ENCODE data around the gene POR.

The POR gene

DNA sequence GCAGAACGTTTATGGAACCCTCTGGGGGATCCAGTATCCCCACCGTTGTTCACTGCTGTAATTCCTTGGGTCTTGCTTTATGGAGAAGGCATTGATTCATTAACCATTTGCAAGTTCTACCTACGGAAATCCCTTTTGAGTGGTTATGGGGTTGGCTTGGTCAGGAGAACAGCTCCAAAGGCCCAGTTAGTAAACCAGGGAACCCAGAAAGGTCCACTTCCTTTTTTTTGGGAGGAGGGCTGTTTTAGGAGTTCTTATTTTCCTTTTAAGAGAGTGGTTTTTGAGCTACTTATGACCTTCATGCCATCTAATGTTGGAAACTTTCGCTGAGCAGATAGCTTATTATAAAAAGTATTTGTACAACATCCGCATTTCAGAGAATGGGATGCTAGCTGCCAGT lies 1.3 kb downstream of the POR start:
- TF ChIP-seq TARDBP (IDR thresholded peaks at IDR 0.05) (no peak), ZNF384 (IDR thresholded peaks at IDR 0.05) (no peak), SP1 (IDR thresholded peaks at IDR 0.05) (no peak), FOXM1 (IDR thresholded peaks at IDR 0.05; ENCODE audit: borderline replicate concordance) (no peak), FOXA1 (IDR thresholded peaks at IDR 0.05) (no peak), FOXK2 (IDR thresholded peaks at IDR 0.05) (no peak), HDGF (IDR thresholded peaks at IDR 0.05; ENCODE audit: borderline replicate concordance) (no peak), CTBP1 (IDR thresholded peaks at IDR 0.05; ENCODE audit: borderline replicate concordance) (no peak), SUZ12 (IDR thresholded peaks at IDR 0.05) (no peak), ELF4 (IDR thresholded peaks at IDR 0.05) (no peak), L3MBTL2 (conservative IDR thresholded peaks at IDR 0.05) (no peak), NFRKB (IDR thresholded peaks at IDR 0.05) (no peak), ARNT (IDR thresholded peaks at IDR 0.05) (no peak), LEF1 (IDR thresholded peaks at IDR 0.05; ENCODE audit: borderline replicate concordance) (no peak)
- TF ChIP-seq, protein P1, sequence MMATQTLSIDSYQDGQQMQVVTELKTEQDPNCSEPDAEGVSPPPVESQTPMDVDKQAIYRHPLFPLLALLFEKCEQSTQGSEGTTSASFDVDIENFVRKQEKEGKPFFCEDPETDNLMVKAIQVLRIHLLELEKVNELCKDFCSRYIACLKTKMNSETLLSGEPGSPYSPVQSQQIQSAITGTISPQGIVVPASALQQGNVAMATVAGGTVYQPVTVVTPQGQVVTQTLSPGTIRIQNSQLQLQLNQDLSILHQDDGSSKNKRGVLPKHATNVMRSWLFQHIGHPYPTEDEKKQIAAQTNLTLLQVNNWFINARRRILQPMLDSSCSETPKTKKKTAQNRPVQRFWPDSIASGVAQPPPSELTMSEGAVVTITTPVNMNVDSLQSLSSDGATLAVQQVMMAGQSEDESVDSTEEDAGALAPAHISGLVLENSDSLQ (IDR thresholded peaks at IDR 0.05), result no peak
- CTCF ChIA-PET, result no interaction called here
- POLR2A ChIA-PET, result interaction anchor here (0.8 to 2.8 kb wide), 5 partner anchors 10 to 88 kb away, joined by 3 to 8 read pairs (median 3); no protein-coding TSS in a partner anchor

DNA sequence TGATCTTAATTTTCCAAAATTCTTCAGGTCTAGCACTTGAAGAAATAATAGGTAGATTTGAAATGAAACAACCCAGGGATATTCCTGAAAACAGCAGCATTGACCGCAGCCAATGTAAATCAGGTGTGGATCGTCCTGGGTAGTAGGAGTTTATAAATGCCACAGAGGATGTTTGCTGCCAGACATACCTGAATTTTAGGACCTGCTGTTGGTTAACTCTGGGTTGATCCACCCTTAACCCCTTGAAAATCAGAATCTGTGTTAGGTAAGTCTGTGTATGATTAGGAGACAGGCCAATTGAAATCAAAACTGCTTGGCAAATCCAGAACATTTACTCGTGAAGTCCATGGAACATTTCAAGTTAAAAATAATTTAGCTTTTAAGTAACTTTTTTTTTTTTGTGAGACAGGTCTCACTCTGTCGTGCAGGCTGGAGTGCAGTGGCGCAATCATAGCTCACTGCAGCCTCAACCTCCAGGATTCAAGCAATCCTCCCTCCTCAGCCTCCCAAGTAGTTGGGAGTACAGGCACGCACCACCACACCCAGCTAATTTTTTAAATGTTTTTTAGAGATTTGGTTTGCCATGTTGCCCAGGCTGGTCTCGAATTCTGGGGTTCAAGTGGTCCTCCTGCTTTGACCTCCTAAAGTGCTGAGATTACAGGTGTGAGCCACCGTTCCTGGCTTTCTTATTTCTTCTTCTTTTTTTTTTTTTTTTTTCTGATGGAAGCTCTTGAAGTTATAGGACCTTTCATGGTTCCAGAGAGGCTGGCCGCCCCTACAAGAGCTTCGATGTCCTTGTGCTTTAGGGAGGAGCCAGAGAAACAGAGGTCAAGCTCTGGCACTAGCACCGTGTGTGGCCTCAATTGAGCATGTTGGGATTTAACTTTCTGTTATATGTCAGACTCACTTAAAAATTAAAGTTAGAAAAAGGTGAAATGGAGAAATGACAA lies 2.0 kb downstream of the POR start:
- TF ChIP-seq SP1 (IDR thresholded peaks at IDR 0.05) (no peak), NFRKB (IDR thresholded peaks at IDR 0.05) (no peak), ELF4 (IDR thresholded peaks at IDR 0.05) (no peak)
- TF ChIP-seq, protein P1 (IDR thresholded peaks at IDR 0.05), result no peak
- POLR2A ChIA-PET, result interaction anchor here (1.2 kb wide), 1 partner anchor 24 kb away, joined by 3 read pairs; no protein-coding TSS in a partner anchor
- no peak for DNase-seq (ENCODE audit: extremely low spot score)
- CTCF ChIA-PET, result no interaction called here

More for the DNA sequence above, 1.3 kb downstream of the POR start:
- no peak for DNase-seq (ENCODE audit: extremely low spot score)

DNA sequence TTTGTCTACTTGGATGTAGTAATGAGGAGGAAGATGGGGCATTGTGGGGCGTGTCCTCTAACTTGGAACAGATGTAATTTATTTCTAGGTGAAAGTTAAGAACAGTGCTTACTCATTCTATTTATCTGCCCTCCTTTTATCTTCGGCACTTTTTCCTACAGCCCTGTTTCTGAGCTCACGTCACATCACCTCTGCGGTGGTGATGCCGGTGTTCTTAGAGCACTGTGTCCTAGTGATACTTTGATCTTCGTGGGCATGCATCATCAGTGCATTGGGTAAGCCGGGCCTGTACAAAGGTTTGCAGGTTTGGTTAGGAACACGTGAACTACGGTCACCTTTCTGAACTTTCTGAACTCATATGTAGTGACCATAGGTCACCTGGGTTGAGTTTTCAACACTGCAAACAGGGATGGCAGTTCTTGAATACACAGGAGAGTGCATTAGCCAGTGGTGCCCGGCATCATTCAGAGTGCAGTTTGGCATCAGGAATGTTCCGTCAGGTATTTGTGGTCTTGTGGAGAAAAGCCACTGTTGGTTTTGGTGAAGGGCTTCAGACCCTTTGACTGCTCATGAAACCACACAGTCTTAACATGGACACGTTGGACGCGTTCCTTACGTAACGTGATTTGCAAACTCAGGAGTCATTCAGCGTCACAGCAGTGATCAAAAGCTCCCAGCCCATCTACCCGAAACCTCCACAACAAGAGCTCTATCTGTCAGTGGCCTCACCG lies 5.6 kb downstream of the POR start:
- CTCF ChIA-PET, result no interaction called here
- TF ChIP-seq FOXM1 (IDR thresholded peaks at IDR 0.05; ENCODE audit: borderline replicate concordance), result no peak
- TF ChIP-seq FOXK2 (IDR thresholded peaks at IDR 0.05), result no peak
- TF ChIP-seq ZNF384 (IDR thresholded peaks at IDR 0.05), result no peak
- TF ChIP-seq SUZ12 (IDR thresholded peaks at IDR 0.05), result no peak
- no peak for TF ChIP-seq SP1 (IDR thresholded peaks at IDR 0.05)
- no peak for TF ChIP-seq BHLHE40 (IDR thresholded peaks at IDR 0.05; ENCODE audit: borderline replicate concordance)
- no peak for TF ChIP-seq TARDBP (IDR thresholded peaks at IDR 0.05)
- no peak for TF ChIP-seq LEF1 (IDR thresholded peaks at IDR 0.05; ENCODE audit: borderline replicate concordance)
- TF ChIP-seq HDGF (IDR thresholded peaks at IDR 0.05; ENCODE audit: borderline replicate concordance), result no peak
- no peak for TF ChIP-seq ARNT (IDR thresholded peaks at IDR 0.05)
- TF ChIP-seq, protein P1 (IDR thresholded peaks at IDR 0.05), result no peak
- TF ChIP-seq FOXA1 (IDR thresholded peaks at IDR 0.05), result no peak
- TF ChIP-seq NFRKB (IDR thresholded peaks at IDR 0.05), result no peak
- no peak for TF ChIP-seq L3MBTL2 (conservative IDR thresholded peaks at IDR 0.05)
- TF ChIP-seq ELF4 (IDR thresholded peaks at IDR 0.05), result no peak
- no peak for DNase-seq (ENCODE audit: extremely low spot score)
- POLR2A ChIA-PET, result no interaction called here

DNA sequence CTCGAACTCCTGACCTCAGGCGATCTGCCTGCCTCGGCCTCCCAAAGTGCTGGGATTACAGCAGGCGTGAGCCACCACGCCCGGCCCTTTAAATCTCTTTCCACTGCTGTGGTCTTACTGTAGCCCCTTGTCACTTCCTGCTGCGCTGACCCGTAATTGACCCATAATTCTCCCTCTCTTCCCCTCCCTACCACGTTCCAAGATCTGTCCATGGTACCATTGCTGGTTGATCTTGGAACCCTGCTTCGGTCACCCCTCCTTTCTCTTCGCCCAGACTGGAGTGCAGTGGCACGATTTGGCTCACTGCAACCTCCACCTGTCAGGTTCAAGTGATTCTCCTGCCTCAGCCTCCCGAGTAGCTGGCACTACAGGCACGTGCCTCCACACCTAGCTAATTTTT lies 6.5 kb downstream of the POR start:
- DNase-seq (ENCODE audit: extremely low spot score), result no peak
- ChIA-PET POLR2A (no interaction called here), CTCF (no interaction called here)
- TF ChIP-seq ZNF384 (IDR thresholded peaks at IDR 0.05), result no peak
- TF ChIP-seq SP1 (IDR thresholded peaks at IDR 0.05), result no peak
- no peak for TF ChIP-seq BHLHE40 (IDR thresholded peaks at IDR 0.05; ENCODE audit: borderline replicate concordance)
- no peak for TF ChIP-seq CTBP1 (IDR thresholded peaks at IDR 0.05; ENCODE audit: borderline replicate concordance)

DNA sequence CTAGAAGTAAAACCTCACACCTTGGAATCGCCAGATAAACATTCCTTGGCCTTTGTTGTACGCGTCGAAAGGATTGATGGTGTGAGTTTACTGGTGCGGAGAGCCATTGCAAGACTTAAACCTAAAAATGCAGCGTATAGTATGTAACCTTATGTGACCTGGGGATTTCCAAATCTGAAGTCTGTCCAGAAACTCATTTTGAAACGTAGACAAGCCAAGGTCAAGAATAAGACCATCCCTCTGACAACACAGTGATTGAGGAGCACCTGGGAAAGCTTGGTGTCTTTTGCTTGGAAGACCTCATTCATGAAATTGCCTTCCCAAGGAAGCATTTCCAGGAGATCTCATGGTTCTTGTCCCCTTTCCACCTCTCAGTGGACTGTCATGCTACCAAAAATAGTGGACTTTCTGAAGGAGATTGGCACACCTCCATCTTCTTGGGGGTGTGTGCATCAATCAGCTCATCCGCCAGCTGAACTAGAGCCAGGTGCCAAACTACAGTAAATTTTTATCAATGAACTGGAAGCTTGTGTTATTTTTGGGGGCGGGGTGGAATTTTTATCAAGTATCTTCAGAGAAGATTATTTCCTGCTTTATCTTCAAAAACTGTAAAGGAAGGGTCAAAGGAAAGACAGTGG lies 8.1 kb downstream of the POR start:
- TF ChIP-seq TARDBP (IDR thresholded peaks at IDR 0.05) (no peak), LEF1 (IDR thresholded peaks at IDR 0.05; ENCODE audit: borderline replicate concordance) (no peak), BHLHE40 (IDR thresholded peaks at IDR 0.05; ENCODE audit: borderline replicate concordance) (no peak), ARNT (IDR thresholded peaks at IDR 0.05) (no peak), ELF4 (IDR thresholded peaks at IDR 0.05) (no peak), SP1 (IDR thresholded peaks at IDR 0.05) (no peak), NFRKB (IDR thresholded peaks at IDR 0.05) (no peak), HDGF (IDR thresholded peaks at IDR 0.05; ENCODE audit: borderline replicate concordance) (no peak), FOXA1 (IDR thresholded peaks at IDR 0.05) (no peak), L3MBTL2 (conservative IDR thresholded peaks at IDR 0.05) (no peak), FOXK2 (IDR thresholded peaks at IDR 0.05) (no peak), SUZ12 (IDR thresholded peaks at IDR 0.05) (no peak), CTBP1 (IDR thresholded peaks at IDR 0.05; ENCODE audit: borderline replicate concordance) (no peak)
- TF ChIP-seq, protein P1 (IDR thresholded peaks at IDR 0.05), result no peak
- CTCF ChIA-PET, result interaction anchor here (0.6 kb wide), 1 partner anchor 53 kb away, joined by 5 read pairs; no protein-coding TSS in a partner anchor
- POLR2A ChIA-PET, result no interaction called here
- no peak for DNase-seq (ENCODE audit: extremely low spot score)
